Nephron (organoid): ENCODE measurements around the gene RAB31.
"Not testable (repeated sequence)": the region's sequence is repeated elsewhere in the genome, so short reads cannot be mapped to it uniquely, and the experiment has no call there.

Source experiments
- H3K27ac Mint-ChIP-seq, 3 experiments: 2 replicates each; pipeline ENCODE4 v1.8.0; 2020; ENCODE audit warnings: mixed read lengths in 3 of 3, mild to moderate bottlenecking in 2 of 3, moderate library complexity in 1 of 3
- H3K27me3 Mint-ChIP-seq: 2 replicates; pipeline ENCODE4 v1.8.0; 2021; ENCODE audit warnings: low read depth, mild to moderate bottlenecking, moderate library complexity, mixed read lengths
- H3K36me3 Mint-ChIP-seq: 2 replicates; pipeline ENCODE4 v1.8.0; 2020; ENCODE audit warnings: low read depth, mixed read lengths
- H3K4me1 Mint-ChIP-seq: 2 replicates; pipeline ENCODE4 v1.8.0; 2020; ENCODE audit warnings: mixed read lengths
- H3K4me3 Mint-ChIP-seq, 3 experiments: 2 replicates each; pipeline ENCODE4 v1.8.0; 2020; ENCODE audit warnings: mild to moderate bottlenecking in 3 of 3, mixed read lengths in 3 of 3, moderate library complexity in 2 of 3
- H3K9me3 Mint-ChIP-seq: 2 replicates; pipeline ENCODE4 v1.8.0; 2020; ENCODE audit warnings: mixed read lengths
- TF ChIP-seq, protein P1 (sequence below), 3 experiments: fragments of 200-600 bp; sonication (generic); IDR thresholded peaks; one replicate each; pipeline ENCODE4 v1.5.0; 2021; ENCODE audit warnings: antibody characterized with exemption in 3 of 3; ENCODE audit not compliant: unreplicated experiment in 3 of 3

The RAB31 gene

DNA sequence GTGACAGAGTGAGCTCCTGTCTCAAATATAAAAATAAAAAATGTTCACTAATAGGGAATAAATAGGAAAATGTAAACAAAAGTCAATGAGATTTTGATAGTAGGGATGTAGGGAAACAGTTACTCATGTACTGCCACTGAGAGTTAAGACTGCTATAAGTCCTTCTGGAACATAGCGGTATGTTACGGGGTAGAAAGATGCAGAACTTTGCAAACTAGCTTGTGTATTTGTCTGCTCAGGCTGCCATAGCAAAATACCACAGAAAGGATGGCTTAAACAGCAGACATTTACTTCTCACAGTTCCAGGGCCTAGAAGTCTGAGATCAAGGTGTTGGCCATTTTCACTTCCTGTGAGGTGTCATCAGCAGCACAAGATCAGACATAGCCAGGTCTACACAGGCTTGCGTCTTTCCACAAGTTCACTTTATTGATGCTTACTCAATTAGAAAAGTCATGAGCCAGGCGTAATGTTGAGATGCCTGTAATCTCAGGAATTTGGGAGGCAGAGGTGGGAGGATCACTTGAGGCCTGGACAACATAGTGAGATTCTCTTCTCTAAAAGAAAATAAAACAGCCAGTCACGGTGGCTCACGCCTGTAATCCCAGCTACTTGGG lies 186.5 kb downstream of the RAB31 start:
- TF ChIP-seq, protein P1, sequence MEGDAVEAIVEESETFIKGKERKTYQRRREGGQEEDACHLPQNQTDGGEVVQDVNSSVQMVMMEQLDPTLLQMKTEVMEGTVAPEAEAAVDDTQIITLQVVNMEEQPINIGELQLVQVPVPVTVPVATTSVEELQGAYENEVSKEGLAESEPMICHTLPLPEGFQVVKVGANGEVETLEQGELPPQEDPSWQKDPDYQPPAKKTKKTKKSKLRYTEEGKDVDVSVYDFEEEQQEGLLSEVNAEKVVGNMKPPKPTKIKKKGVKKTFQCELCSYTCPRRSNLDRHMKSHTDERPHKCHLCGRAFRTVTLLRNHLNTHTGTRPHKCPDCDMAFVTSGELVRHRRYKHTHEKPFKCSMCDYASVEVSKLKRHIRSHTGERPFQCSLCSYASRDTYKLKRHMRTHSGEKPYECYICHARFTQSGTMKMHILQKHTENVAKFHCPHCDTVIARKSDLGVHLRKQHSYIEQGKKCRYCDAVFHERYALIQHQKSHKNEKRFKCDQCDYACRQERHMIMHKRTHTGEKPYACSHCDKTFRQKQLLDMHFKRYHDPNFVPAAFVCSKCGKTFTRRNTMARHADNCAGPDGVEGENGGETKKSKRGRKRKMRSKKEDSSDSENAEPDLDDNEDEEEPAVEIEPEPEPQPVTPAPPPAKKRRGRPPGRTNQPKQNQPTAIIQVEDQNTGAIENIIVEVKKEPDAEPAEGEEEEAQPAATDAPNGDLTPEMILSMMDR (IDR thresholded peaks at IDR 0.05; ENCODE audit: unreplicated experiment in 3 of 3) = no peak
- H3K27ac Mint-ChIP-seq = no peak overlapping the region
- no peaks in the 10 kb centered on the region for H3K27me3 Mint-ChIP-seq
- H3K36me3 Mint-ChIP-seq = no peaks in the 10 kb centered on the region
- no peaks in the 10 kb centered on the region for H3K9me3 Mint-ChIP-seq
- H3K4me3 Mint-ChIP-seq = no peak overlapping the region
- H3K4me1 Mint-ChIP-seq = peaks cover 10% of the 10 kb centered on the region

DNA sequence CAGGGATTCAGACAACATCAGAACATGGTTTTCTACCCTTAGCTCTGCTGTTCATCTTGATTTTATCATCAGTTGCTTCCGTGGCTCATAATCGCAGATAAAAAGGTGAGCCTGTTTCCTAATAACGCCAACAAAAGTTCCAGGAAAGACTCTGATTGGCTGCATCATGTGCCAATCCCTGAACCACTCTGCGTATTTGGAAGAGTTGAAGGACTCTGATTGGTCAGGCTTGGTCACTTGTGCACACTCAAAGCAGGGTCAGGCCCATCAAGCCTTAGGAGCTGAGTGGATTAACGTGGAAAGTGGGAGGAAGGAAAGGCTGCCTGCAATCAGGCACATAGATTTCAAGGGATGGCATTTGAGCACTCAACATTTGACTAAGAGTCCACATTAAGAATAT lies 189.0 kb downstream of the RAB31 start:
- no peaks in the 10 kb centered on the region for H3K27me3 Mint-ChIP-seq
- peaks cover 10% of the 10 kb centered on the region for H3K4me1 Mint-ChIP-seq
- no peak overlapping the region for H3K4me3 Mint-ChIP-seq
- TF ChIP-seq, protein P1 (IDR thresholded peaks at IDR 0.05; ENCODE audit: unreplicated experiment in 3 of 3) = no peak
- no peaks in the 10 kb centered on the region for H3K9me3 Mint-ChIP-seq
- H3K27ac Mint-ChIP-seq = no peak overlapping the region
- no peaks in the 10 kb centered on the region for H3K36me3 Mint-ChIP-seq

DNA sequence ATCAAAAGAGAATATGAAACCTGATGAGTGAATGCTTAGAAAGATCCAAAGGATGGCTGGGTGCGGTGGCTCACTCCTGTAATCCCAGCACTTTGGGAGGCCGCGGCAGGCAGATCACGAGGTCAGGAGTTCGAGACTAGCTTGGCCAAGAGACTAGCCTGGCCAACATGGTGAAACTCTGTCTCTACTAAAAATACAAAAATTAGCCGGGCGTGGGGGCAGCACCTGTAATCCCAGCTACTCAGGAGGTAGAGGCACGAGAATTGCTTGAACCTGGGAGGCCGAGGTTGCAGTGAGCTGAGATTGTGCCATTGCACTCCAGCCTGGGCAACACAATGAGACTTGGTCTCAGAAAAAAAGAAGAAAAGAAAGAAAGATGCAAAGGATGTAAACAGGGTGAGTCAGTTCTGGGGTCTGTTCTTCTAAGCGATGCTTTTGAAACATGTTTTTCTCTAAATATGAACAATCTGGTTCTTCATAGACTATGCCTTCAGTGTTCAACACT lies 189.7 kb downstream of the RAB31 start:
- H3K36me3 Mint-ChIP-seq, H3K27ac Mint-ChIP-seq, H3K27me3 Mint-ChIP-seq, H3K9me3 Mint-ChIP-seq, H3K4me3 Mint-ChIP-seq: not testable (repeated sequence)
- H3K4me1 Mint-ChIP-seq = peaks cover 13% of the 10 kb centered on the region

DNA sequence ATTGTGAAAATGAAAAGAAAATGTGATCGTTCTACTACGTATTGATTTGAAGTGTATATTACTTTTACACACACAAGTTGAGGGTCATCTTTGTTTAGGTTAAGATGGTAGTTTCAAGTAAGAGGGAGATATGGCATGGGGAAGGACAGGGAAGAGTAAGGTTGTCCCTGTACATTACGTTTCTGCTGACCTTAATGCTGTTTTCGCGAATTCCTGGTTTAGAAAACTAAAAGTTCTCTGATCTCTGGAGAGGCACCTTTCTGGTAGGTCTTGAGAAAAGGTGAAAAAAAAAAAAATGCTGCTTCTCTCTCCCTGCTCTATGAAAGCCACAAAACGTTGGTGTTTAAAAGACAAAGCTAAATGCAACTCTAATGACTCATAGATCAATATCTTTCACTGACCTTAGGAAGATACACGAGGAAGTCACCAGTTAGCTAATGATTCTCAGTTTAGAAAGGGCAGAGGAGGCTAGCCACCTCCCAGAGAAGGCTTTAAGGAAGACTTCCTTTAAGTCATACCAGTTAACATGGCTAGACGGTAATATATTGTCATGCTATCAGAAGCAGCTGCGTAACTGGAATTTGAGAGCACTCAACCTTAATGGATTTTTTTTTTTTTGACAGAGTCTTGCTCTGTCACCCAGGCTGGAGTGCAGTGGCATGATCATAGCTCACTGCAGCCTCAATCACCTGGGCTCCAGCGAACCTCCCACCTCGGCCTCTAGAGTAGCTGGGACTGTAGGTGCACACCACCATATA lies 190.9 kb downstream of the RAB31 start:
- Mint-ChIP-seq H3K4me3 (no peak overlapping the region), H3K36me3 (no peaks in the 10 kb centered on the region), H3K27ac (no peak overlapping the region), H3K27me3 (no peaks in the 10 kb centered on the region), H3K4me1 (peaks cover 15% of the 10 kb centered on the region), H3K9me3 (no peaks in the 10 kb centered on the region)
- TF ChIP-seq, protein P1 (IDR thresholded peaks at IDR 0.05; ENCODE audit: unreplicated experiment in 3 of 3) = no peak

DNA sequence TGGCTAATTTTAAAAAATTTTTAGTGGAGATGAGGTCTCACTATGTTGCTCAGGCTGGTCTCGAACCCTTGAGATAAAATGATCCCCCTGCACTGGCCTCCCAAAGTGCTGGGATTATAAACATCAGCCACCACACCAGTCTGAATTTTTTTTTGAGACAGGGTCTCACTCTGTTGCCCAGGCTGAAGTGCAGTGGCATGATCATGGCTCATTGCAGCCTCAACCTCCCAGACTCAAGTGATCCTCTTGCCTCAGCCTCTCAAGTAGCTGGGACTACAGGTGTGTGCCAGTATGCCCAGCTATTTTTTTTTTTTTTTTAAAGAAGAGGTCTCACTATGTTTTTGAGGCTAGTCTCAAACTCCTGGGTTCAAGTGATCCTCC lies 191.4 kb downstream of the RAB31 start:
- not testable (repeated sequence) for H3K27ac Mint-ChIP-seq, H3K36me3 Mint-ChIP-seq, H3K27me3 Mint-ChIP-seq, H3K9me3 Mint-ChIP-seq, H3K4me3 Mint-ChIP-seq
- peaks cover 15% of the 10 kb centered on the region for H3K4me1 Mint-ChIP-seq

DNA sequence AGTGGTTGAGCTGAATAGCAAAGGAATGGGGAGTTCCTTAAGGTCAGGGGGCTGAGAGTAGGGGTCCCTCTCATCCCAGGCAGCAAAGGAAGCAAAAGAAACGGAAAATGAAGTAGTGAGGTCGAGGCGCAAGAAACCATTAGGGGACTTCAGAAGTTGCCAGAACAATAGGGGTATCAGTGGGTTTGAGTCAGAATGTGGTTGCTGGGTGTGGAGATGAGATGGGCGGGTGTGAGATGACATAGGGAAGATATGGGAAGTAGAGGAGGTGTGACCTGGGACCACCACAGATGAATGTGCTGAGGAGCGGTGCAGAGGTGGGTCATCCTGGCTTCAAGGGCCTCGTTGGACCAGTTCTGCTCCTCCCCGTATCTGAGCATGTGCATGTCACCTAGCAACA lies 192.6 kb downstream of the RAB31 start:
- H3K27ac Mint-ChIP-seq = no peak overlapping the region
- H3K36me3 Mint-ChIP-seq = no peaks in the 10 kb centered on the region
- TF ChIP-seq, protein P1 (IDR thresholded peaks at IDR 0.05; ENCODE audit: unreplicated experiment in 3 of 3) = no peak
- peaks cover 15% of the 10 kb centered on the region for H3K4me1 Mint-ChIP-seq
- H3K4me3 Mint-ChIP-seq = no peak overlapping the region
- H3K9me3 Mint-ChIP-seq = no peaks in the 10 kb centered on the region
- H3K27me3 Mint-ChIP-seq = no peaks in the 10 kb centered on the region

DNA sequence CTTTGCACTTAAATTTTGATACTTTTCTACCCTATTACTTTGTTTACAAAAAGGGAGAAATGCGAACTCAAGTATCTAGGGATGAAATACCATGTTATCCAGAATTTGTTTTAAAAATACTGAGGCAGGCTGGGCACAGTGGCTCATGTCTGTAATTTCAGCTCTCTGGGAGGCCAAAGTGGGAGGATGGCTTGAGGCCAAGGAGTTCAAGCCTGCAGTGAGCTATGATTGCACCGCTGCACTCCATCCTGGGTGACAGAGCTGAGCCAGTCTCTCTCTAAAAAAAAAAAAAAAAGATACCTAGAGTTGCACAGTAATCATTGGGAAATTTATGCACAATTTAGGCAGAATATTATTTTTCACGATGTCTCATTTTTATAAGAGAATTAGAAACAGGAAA lies 193.3 kb downstream of the RAB31 start:
- Mint-ChIP-seq H3K4me1 (peaks cover 15% of the 10 kb centered on the region), H3K27ac (no peak overlapping the region), H3K9me3 (no peaks in the 10 kb centered on the region), H3K27me3 (no peaks in the 10 kb centered on the region), H3K4me3 (no peak overlapping the region), H3K36me3 (no peaks in the 10 kb centered on the region)
- TF ChIP-seq, protein P1 (IDR thresholded peaks at IDR 0.05; ENCODE audit: unreplicated experiment in 3 of 3) = no peak

DNA sequence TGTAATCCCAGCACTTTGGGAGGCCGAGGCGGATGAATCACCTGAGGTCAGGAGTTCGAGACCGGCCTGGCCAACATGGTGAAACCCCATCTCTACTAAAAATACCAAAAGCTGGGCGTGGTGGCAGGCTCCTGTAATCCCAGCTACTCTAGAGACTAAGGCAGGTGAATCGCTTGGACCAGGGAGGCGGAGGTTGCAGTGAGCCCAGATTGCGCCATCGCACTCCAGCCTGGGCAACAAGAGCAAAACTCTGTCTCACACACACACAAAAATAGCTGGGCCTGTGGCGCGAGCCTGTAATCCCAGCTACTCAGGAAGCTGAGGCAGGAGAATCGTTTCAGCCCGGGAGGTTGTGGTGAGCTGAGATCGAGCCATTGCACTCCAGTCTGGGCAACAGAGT lies 194.2 kb downstream of the RAB31 start:
- H3K4me3 Mint-ChIP-seq, H3K27ac Mint-ChIP-seq, H3K9me3 Mint-ChIP-seq, H3K36me3 Mint-ChIP-seq, H3K27me3 Mint-ChIP-seq: not testable (repeated sequence)
- H3K4me1 Mint-ChIP-seq = peaks cover 15% of the 10 kb centered on the region
